GM13977 (cell line): ENCODE data around the gene GPR27.

Source experiments
- DNase-seq: peaks from one replicate; pipeline ENCODE4 v3.0.0; 2012; ENCODE audit warnings: low spot score
- in situ Hi-C: fragments of 300-500 bp; cut with MboI; formaldehyde crosslinking; loops from one replicate; pipeline ENCODE4 v1.12.0; 2022; ENCODE audit warnings: low sequenced_read_pairs, low pct_unique_long_range_greater_than_20kb, mixed read lengths, inconsistent platforms; ENCODE audit not compliant: unreplicated experiment
- TF ChIP-seq, protein P1 (sequence below): IDR thresholded peaks from 2 replicates; pipeline ENCODE4 v1.5.1; 2012; ENCODE audit warnings: mild to moderate bottlenecking, control low read depth; ENCODE audit not compliant: insufficient read depth; ENCODE audit errors: extremely low read depth, missing control alignments

The GPR27 gene

DNA sequence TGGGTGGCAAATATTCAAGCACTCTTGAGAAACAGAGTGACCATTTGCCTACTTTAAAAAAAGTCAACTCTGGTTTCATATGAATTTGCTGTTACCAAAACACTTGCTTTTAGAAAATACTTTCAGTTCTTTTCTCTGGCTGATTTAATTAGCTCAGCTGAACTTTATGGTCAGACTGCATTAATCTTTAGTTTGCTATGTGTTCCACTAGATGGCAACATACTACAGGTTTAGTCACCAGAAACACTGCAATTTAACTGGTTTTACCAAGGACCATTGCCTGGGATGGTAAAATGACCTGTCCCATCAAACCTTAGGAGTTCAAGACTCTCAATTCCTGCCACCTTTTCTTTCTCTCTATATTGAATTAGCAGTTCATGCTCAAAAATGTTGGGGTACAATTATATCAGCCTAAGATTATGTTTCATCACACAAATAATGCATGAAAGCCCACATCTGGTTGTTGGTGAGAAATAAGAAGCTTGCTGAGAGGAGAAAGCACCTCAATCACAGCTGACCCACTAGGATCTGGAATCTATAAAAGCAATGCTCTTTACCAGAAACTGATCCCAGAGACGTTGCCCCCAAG, 42.7 kb upstream of the GPR27 start:
- DNase-seq, result peak; percentile 71
- in situ Hi-C loops, result loop anchor here (25.0 kb wide), 1 partner anchor 1376 kb away; no protein-coding TSS in a partner anchor

DNA sequence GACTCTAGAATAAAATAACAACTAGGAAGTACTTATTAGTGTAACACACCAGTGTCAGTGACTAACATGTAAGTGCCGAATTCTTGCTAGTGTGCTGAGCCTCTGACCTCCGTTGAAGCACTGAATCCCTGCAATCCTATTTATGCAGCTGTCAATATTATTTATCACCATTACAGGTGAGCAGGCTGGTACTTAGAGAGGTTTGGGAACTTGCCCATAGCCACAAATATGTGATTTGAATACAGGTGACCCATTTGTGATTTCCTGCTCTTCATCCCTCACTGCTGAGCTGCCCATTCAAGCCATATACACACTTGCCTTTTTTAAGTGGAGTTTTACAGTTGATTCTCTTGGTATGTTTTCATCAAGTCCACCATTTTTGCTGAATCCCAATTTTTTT, 40.6 kb upstream of the GPR27 start:
- no peak for DNase-seq
- in situ Hi-C loops, result loop anchor here (25.0 kb wide), 1 partner anchor 1374 kb away; no protein-coding TSS in a partner anchor
- TF ChIP-seq, protein P1, sequence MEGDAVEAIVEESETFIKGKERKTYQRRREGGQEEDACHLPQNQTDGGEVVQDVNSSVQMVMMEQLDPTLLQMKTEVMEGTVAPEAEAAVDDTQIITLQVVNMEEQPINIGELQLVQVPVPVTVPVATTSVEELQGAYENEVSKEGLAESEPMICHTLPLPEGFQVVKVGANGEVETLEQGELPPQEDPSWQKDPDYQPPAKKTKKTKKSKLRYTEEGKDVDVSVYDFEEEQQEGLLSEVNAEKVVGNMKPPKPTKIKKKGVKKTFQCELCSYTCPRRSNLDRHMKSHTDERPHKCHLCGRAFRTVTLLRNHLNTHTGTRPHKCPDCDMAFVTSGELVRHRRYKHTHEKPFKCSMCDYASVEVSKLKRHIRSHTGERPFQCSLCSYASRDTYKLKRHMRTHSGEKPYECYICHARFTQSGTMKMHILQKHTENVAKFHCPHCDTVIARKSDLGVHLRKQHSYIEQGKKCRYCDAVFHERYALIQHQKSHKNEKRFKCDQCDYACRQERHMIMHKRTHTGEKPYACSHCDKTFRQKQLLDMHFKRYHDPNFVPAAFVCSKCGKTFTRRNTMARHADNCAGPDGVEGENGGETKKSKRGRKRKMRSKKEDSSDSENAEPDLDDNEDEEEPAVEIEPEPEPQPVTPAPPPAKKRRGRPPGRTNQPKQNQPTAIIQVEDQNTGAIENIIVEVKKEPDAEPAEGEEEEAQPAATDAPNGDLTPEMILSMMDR, result no peak

More for the DNA sequence above, 42.7 kb upstream of the GPR27 start:
- TF ChIP-seq, protein P1, result peak; percentile 63

DNA sequence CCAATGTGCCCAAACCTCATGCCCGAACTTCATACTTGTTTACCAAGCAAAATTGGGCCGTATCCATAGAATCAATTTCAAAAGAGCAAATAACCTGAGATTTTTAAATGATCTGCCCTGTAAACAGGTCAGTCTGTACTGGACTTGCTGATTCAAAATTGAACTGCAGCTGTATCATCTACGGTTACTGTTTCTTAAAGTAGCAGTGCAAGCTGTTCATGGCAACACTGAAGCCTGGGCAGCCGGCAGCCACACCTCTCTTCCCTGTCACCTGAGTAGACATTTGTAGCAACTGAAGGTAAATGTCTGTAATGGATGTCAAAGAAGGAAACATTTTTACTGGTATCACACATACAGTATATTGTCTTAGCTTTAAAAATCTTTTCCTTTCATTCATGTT, 39.1 kb upstream of the GPR27 start:
- in situ Hi-C loops, result loop anchor here (25.0 kb wide), 1 partner anchor 1373 kb away; no protein-coding TSS in a partner anchor
- TF ChIP-seq, protein P1, result no peak
- DNase-seq, result no peak

DNA sequence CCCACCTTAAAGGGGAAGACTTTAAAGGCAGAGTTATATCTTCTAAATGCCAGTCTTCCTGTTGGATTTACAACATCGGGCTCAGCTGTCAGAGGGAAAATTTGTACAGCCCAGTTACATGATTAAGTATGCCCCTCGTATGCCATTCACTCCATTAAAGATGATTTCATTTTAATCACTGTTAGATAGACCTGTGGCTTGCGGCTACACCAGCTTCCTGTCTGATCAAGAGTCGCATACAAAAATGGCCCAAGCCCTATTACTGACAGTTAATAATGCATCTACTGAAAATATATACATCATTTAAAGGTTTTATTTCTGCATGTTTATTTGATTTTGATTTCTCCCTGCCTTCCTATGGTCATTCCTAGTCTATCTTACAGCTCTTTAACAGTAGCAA, 35.6 kb upstream of the GPR27 start:
- TF ChIP-seq, protein P1, result no peak
- in situ Hi-C loops, result loop anchor here (25.0 kb wide), 1 partner anchor 1369 kb away; no protein-coding TSS in a partner anchor
- no peak for DNase-seq

DNA sequence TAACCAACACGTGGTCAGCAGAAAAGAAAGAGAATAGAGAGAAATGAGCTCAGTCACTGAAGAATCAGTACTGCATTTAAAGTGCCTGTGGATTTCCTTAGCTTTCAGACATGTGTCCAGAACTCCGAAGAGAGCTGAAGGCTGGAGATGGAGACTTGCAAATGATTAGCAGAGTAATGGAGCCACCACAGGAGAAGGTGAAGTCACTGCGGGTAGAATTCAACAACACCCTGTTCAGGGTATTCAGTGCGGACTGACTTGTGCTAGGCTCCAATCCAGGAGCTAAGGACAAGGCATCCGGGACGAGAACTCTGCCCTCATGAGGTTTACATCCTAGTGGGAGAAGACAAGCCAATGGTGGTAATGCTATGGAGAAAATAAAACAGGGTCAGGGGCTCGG, 32.7 kb upstream of the GPR27 start:
- in situ Hi-C loops, result loop anchor here (10.0 to 25.0 kb wide), 2 partner anchors 1104 to 1366 kb away; no protein-coding TSS in a partner anchor
- DNase-seq, result no peak
- TF ChIP-seq, protein P1, result no peak

DNA sequence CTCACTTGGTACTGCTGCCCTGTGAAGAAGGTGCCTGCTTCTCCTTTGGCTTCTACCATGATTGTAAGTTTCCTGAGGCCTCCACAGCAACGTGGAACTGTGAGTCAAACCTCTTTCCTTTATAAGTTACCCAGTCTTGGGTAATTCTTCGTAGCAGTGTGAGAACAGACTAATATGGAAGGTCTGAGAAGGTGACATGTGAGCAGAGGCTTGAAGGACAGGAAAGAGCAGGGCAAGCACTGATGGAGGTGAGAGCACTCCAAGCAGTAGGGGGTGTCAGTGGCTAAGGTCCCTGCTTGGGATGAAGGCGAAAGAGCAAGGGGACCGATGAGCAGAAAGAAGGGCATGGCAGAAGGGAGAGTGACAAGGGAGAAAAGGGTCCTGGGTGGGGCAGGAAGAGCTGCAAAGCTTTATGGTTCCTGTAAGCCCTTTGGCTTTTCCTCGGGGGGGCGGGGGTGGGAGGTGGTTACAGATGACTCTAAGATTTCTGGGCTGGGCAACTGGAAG, 32.0 kb upstream of the GPR27 start:
- TF ChIP-seq, protein P1, result no peak
- no peak for DNase-seq
- in situ Hi-C loops, result loop anchor here (10.0 to 25.0 kb wide), 2 partner anchors 1103 to 1366 kb away; no protein-coding TSS in a partner anchor
